Keratinocyte (primary cell): ENCODE data around the gene PCNX4.
A peak's percentile ranks its signal among the peaks of the same experiment; 100 is the strongest.

Source experiments
- CTCF ChIP-seq, 3 experiments: IDR thresholded peaks in 1 of 3; conservative IDR thresholded peaks in 1 of 3; optimal IDR thresholded peaks in 1 of 3; 2 replicates in 2 of 3; 3 replicates in 1 of 3; pipeline versions ENCODE3 to v1.5.1; 2011; ENCODE audit warnings: low read length in 3 of 3, mild to moderate bottlenecking in 3 of 3, moderate library complexity in 2 of 3, control low read depth in 1 of 3, inconsistent platforms in 1 of 3; ENCODE audit not compliant: insufficient read depth in 2 of 3; ENCODE audit errors: extremely low read depth in 1 of 3
- EZH2 ChIP-seq: IDR thresholded peaks from one replicate; pipeline ENCODE4 v1.6.1; 2012; ENCODE audit warnings: inconsistent platforms, mild to moderate bottlenecking, low read length, moderate library complexity

GRCh38 chr14:60183741-60184140 is 92.0 kb downstream of the PCNX4 start:
- TF ChIP-seq CTCF (optimal IDR thresholded peaks at IDR 0.05 in 1 of 3, IDR thresholded peaks at IDR 0.05 in 1 of 3, conservative IDR thresholded peaks at IDR 0.05 in 1 of 3; ENCODE audit: extremely low read depth in 1 of 3, insufficient read depth in 2 of 3, low read length in 3 of 3) (peak in 2 of 3 experiments; percentile 2 to 34), EZH2 (no peak)
